Ovary (tissue), 9 donors: ENCODE results near the gene KNDC1. TPM values are rescaled to one million over a fixed set of nuclear protein-coding genes. Genes with fewer than 3 reads are reported as not detected.

Experiments used
- DNase-seq, 5 donors: peaks; one replicate each; pipeline ENCODE4 v3.0.0-alpha.2; 2019 to 2020
- H3K27ac ChIP-seq, 2 donors: fragments of 200-600 bp; one replicate each; pipeline versions ENCODE4 v1.5.1 to v1.8.0; 2019 to 2022
- H3K27me3 ChIP-seq: fragments of 200-600 bp; one replicate; pipeline ENCODE4 v1.8.0; 2022
- H3K36me3 ChIP-seq: fragments of 200-600 bp; sonication (generic); one replicate; pipeline ENCODE4 v1.5.1; 2019
- H3K4me1 ChIP-seq: one replicate; pipeline ENCODE4 v1.8.1; 2013; ENCODE audit warnings: mild to moderate bottlenecking, moderate library complexity; ENCODE audit not compliant: insufficient read depth
- H3K4me3 ChIP-seq: fragments of 200-600 bp; sonication (generic); one replicate; pipeline ENCODE4 v1.5.1; 2017
- H3K9me3 ChIP-seq, 2 donors: fragments of 200-600 bp in 1 of 2; sonication (generic) in 1 of 2; one replicate each; pipeline versions ENCODE4 v1.5.1 to v1.8.1; 2013 to 2019; ENCODE audit warnings: mild to moderate bottlenecking in 1 of 2, moderate library complexity in 1 of 2
- CTCF ChIP-seq, 3 donors: fragments of 450-650 bp in 2 of 3; fragments of 200-600 bp in 1 of 3; IDR thresholded peaks; one replicate each; pipeline versions ENCODE4 v1.5.1 to v1.8.0; 2016 to 2022; ENCODE audit warnings: antibody characterized with exemption in 3 of 3, mild to moderate bottlenecking in 1 of 3
- EP300 ChIP-seq: sonication (generic); formaldehyde crosslinking; IDR thresholded peaks from one replicate; pipeline ENCODE4 v1.6.1; 2017; ENCODE audit warnings: antibody characterized with exemption
- POLR2A ChIP-seq: fragments of 450-650 bp; IDR thresholded peaks from one replicate; pipeline ENCODE4 v1.6.1; 2017; ENCODE audit warnings: antibody characterized with exemption, mild to moderate bottlenecking, moderate library complexity
- WGBS, 3 donors: extraction: QIAGEN DNeasy Blood & Tissue Kit in 1 of 3; methylation state at CpG; one replicate each; pipeline versions ENCODE4 v1.1.5 to v1.1.7; 2013 to 2017; 5-methylcytosine and 5-hydroxymethylcytosine counted together
- intact Hi-C, 4 donors: fragments of 100-400 bp; cut with DNase I; formaldehyde crosslinking; loops; one replicate each; pipeline versions ENCODE4 v1.11.0 to v1.15.1; 2022 to 2023
- polyA plus RNA-seq, 2 donors: library from polyadenylated mRNA; stranded (reverse); fragments of 200-250 nt in 1 of 2; fragments of 350-450 nt in 1 of 2; fragmentation: Illumina TruSeq in 1 of 2; extraction: RNeasy Lipid Tissue Mini Kit (QIAGEN cat#74804) in 1 of 2; gene quantifications; one replicate each; pipeline ENCODE4 v1.2.3, GENCODE V29; 2013 to 2014
- total RNA-seq, 7 donors: library from RNA; depleted of rRNA in 2 of 7; stranded (reverse); fragments of >200 nt in 2 of 7; fragmentation: NEBNext Ultra II Directional in 3 of 7; extraction: Animal tissue kit (Norgen Biotek cat#: 25700) in 3 of 7; gene quantifications; one replicate each; pipeline versions ENCODE4 v1.1.0 to v1.2.4, GENCODE V29; 2016 to 2023
- donor health status: DM: no; HTN: no; CAD: no; lungs with moderate emphysema.
- donor health status: DM: no; HTN: no; CAD: no.
- donor health status: Bipolar disorder and iron deficiency.
- donor health status: DM: yes; HTN: yes; CAD: no.
- donor health status: DM: no; HTN: no; CAD: no.
- donor health status: DM: yes; HTN: yes; CAD: no.

The KNDC1 gene
- total and polyA plus RNA-seq, 9 donors: 0.67 to 34.9 (median 16.6) TPM

GRCh38 chr10:133242611-133243356 lies 82.8 kb downstream of the KNDC1 start:
- H3K36me3 ChIP-seq: no peaks in the 10 kb centered on the region
- 54 to 64% (median 54%) methylated on average over 27 of the region's 27 CpGs for WGBS, 3 donors
- H3K4me3 ChIP-seq: no peak overlapping the region
- intact Hi-C loops: no loop called here
- H3K27me3 ChIP-seq: no peaks in the 10 kb centered on the region
- H3K9me3 ChIP-seq: no peaks in the 10 kb centered on the region
- no peak overlapping the region for H3K27ac ChIP-seq
- TF ChIP-seq EP300 (no peak), POLR2A (no peak), CTCF (IDR thresholded peaks at IDR 0.05) (no peak)
- no peak for DNase-seq
- peaks cover 4% of the 10 kb centered on the region for H3K4me1 ChIP-seq

GRCh38 chr10:133243593-133243992 lies 83.6 kb downstream of the KNDC1 start:
- Histone ChIP-seq H3K27ac (no peak overlapping the region), H3K36me3 (no peaks in the 10 kb centered on the region), H3K9me3 (no peaks in the 10 kb centered on the region), H3K4me1 (peaks cover 10% of the 10 kb centered on the region), H3K4me3 (no peak overlapping the region), H3K27me3 (no peaks in the 10 kb centered on the region)
- 64 to 70% (median 66%) methylated on average over 14 of the region's 14 CpGs for WGBS, 3 donors
- no peak for DNase-seq
- intact Hi-C loops: no loop called here
- TF ChIP-seq POLR2A (no peak), CTCF (IDR thresholded peaks at IDR 0.05) (no peak), EP300 (no peak)

- intact Hi-C loops: no loop called here
- H3K27me3 ChIP-seq: no peaks in the 10 kb centered on the region
- H3K27ac ChIP-seq: peak overlapping the region in 1 of 2 donors; percentile 97
- H3K36me3 ChIP-seq: no peaks in the 10 kb centered on the region
- no peak overlapping the region for H3K4me3 ChIP-seq
- H3K9me3 ChIP-seq: no peaks in the 10 kb centered on the region
- TF ChIP-seq POLR2A (no peak), EP300 (no peak), CTCF (IDR thresholded peaks at IDR 0.05) (no peak)
- peak; percentile 63 to 77 (median 70) for DNase-seq
- H3K4me1 ChIP-seq: peaks cover 25% of the 10 kb centered on the region
- WGBS, 3 donors: 51 to 64% (median 52%) methylated on average over 31 to 33 of the region's 33 CpGs
These were observed 85.6 kb downstream of the KNDC1 start for GRCh38 chr10:133245439-133246235.

- 63 to 70% (median 63%) methylated on average over 12 of the region's 12 CpGs for WGBS, 3 donors
- H3K4me3 ChIP-seq: no peak overlapping the region
- no peaks in the 10 kb centered on the region for H3K9me3 ChIP-seq
- no peaks in the 10 kb centered on the region for H3K36me3 ChIP-seq
- no peak for DNase-seq
- peaks cover 28% of the 10 kb centered on the region for H3K4me1 ChIP-seq
- TF ChIP-seq CTCF (IDR thresholded peaks at IDR 0.05) (no peak), EP300 (no peak)
- peak overlapping the region in 1 of 2 donors; percentile 97 for H3K27ac ChIP-seq
- intact Hi-C loops: no loop called here
- H3K27me3 ChIP-seq: no peaks in the 10 kb centered on the region
These were observed 86.2 kb downstream of the KNDC1 start for GRCh38 chr10:133246236-133246626.
